Effector memory CD4-positive, alpha-beta T cell (primary cell): ENCODE data around the gene ADSS1.

Experiments used
- DNase-seq, 3 donors: peaks; one replicate each; pipeline ENCODE4 v3.0.0-alpha.2; 2020
- H3K27ac ChIP-seq: 2 replicates; pipeline ENCODE4 v1.7.0; 2013; ENCODE audit warnings: mild to moderate bottlenecking, low read length, moderate library complexity; ENCODE audit not compliant: insufficient read depth, poor library complexity, severe bottlenecking
- H3K27me3 ChIP-seq: replicated peaks from 2 replicates; pipeline ENCODE4 v1.7.0; 2013; ENCODE audit warnings: mild to moderate bottlenecking, low read length; ENCODE audit not compliant: insufficient read depth, control insufficient read depth, poor library complexity, severe bottlenecking
- H3K36me3 ChIP-seq: 2 replicates; pipeline ENCODE4 v1.7.0; 2013; ENCODE audit warnings: mild to moderate bottlenecking, low read length, moderate library complexity; ENCODE audit not compliant: control insufficient read depth, insufficient read depth
- H3K4me1 ChIP-seq: 2 replicates; pipeline ENCODE4 v1.7.0; 2013; ENCODE audit warnings: low read length, mild to moderate bottlenecking; ENCODE audit not compliant: control insufficient read depth, insufficient read depth, poor library complexity, severe bottlenecking
- H3K4me3 ChIP-seq: 2 replicates; pipeline ENCODE4 v1.7.0; 2013; ENCODE audit warnings: low read length, low read depth, mild to moderate bottlenecking; ENCODE audit not compliant: insufficient read depth, poor library complexity, severe bottlenecking
- H3K9me3 ChIP-seq: 2 replicates; pipeline ENCODE4 v1.7.0; 2013; ENCODE audit warnings: mild to moderate bottlenecking, low read length, moderate library complexity; ENCODE audit not compliant: control insufficient read depth

Gene ADSS1

DNA sequence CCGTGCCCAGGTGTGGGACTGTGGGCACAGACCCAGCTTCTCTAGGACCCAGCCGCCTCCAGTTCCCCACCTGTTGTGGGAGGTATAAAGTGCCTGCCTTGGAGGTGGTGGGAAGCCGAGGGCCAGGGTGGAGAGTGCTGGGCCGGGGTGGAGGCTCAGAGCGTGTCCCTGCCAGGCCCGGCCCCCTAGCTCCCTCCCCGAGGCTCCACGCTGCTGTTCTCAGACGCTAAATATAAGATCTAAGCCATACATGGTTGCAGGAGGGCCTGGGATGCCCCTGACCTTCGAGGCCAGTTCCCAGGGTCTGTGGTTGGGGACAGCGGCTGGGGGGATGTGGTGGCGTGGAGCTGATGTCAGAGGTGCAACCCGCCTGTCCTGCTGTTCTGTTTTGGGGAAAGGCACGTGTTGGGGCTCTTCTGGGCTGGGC lies 23.8 kb upstream of the ADSS1 start:
- H3K27me3 ChIP-seq: no peaks in the 10 kb centered on the region
- no peak overlapping the region for H3K4me3 ChIP-seq
- DNase-seq: no peak
- no peak overlapping the region for H3K27ac ChIP-seq
- H3K36me3 ChIP-seq: peaks cover 36% of the 10 kb centered on the region
- no peaks in the 10 kb centered on the region for H3K9me3 ChIP-seq
- H3K4me1 ChIP-seq: peaks cover 14% of the 10 kb centered on the region

- H3K4me1 ChIP-seq: peaks cover 8% of the 10 kb centered on the region
- no peak for DNase-seq
- H3K4me3 ChIP-seq: no peak overlapping the region
- H3K27me3 ChIP-seq: no peaks in the 10 kb centered on the region
- no peaks in the 10 kb centered on the region for H3K9me3 ChIP-seq
- H3K36me3 ChIP-seq: peaks cover 36% of the 10 kb centered on the region
- no peak overlapping the region for H3K27ac ChIP-seq
These were observed 23.2 kb upstream of the ADSS1 start for GRCh38 chr14:104700747-104701217.

- H3K27ac ChIP-seq: no peak overlapping the region
- no peak for DNase-seq
- peaks cover 36% of the 10 kb centered on the region for H3K36me3 ChIP-seq
- no peaks in the 10 kb centered on the region for H3K27me3 ChIP-seq
- no peak overlapping the region for H3K4me3 ChIP-seq
- H3K4me1 ChIP-seq: peaks cover 2% of the 10 kb centered on the region
- no peaks in the 10 kb centered on the region for H3K9me3 ChIP-seq
These were observed 22.5 kb upstream of the ADSS1 start for GRCh38 chr14:104701383-104702076.

- H3K36me3 ChIP-seq: peaks cover 36% of the 10 kb centered on the region
- no peaks in the 10 kb centered on the region for H3K9me3 ChIP-seq
- H3K27ac ChIP-seq: no peak overlapping the region
- no peak for DNase-seq
- no peak overlapping the region for H3K4me3 ChIP-seq
- no peaks in the 10 kb centered on the region for H3K27me3 ChIP-seq
- H3K4me1 ChIP-seq: no peaks in the 10 kb centered on the region
These were observed 21.9 kb upstream of the ADSS1 start for GRCh38 chr14:104702106-104702505.

GRCh38 chr14:104702673-104703072 lies 21.4 kb upstream of the ADSS1 start:
- H3K4me1 ChIP-seq: no peaks in the 10 kb centered on the region
- DNase-seq: no peak
- H3K27me3 ChIP-seq: no peaks in the 10 kb centered on the region
- no peak overlapping the region for H3K27ac ChIP-seq
- no peaks in the 10 kb centered on the region for H3K9me3 ChIP-seq
- H3K36me3 ChIP-seq: peaks cover 36% of the 10 kb centered on the region
- H3K4me3 ChIP-seq: no peak overlapping the region

GRCh38 chr14:104703269-104703668 lies 20.8 kb upstream of the ADSS1 start:
- H3K9me3 ChIP-seq: no peaks in the 10 kb centered on the region
- H3K27me3 ChIP-seq: no peaks in the 10 kb centered on the region
- H3K27ac ChIP-seq: no peak overlapping the region
- H3K36me3 ChIP-seq: peaks cover 36% of the 10 kb centered on the region
- no peak overlapping the region for H3K4me3 ChIP-seq
- H3K4me1 ChIP-seq: no peaks in the 10 kb centered on the region
- DNase-seq: no peak

DNA sequence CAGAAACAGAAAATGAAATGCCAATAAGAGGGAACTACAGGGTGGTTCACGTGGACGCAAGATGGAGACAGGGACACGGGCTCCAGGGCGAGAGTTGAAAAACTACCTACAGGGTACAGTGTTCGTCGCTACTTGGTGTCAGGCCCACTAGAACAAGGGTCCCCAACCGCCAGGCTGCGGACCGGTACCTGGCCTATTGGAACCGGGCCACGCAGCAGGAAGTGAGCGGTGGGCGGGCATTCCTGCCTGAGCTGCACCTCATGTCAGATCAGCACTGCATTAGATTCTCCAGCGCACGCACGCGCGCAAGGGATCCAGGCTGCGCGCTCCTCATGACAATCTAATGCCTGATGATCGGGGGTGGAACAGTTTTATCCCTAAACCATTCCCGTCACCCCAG lies 19.8 kb upstream of the ADSS1 start:
- no peak overlapping the region for H3K4me3 ChIP-seq
- H3K36me3 ChIP-seq: peaks cover 36% of the 10 kb centered on the region
- H3K27me3 ChIP-seq: no peaks in the 10 kb centered on the region
- peaks cover 3% of the 10 kb centered on the region for H3K4me1 ChIP-seq
- no peak overlapping the region for H3K27ac ChIP-seq
- H3K9me3 ChIP-seq: no peaks in the 10 kb centered on the region
- DNase-seq: no peak

GRCh38 chr14:104705340-104706047 lies 18.5 kb upstream of the ADSS1 start:
- peaks cover 39% of the 10 kb centered on the region for H3K36me3 ChIP-seq
- H3K9me3 ChIP-seq: no peaks in the 10 kb centered on the region
- peaks cover 3% of the 10 kb centered on the region for H3K4me1 ChIP-seq

GRCh38 chr14:104706733-104707607 lies 17.1 kb upstream of the ADSS1 start:
- Histone ChIP-seq H3K9me3 (no peaks in the 10 kb centered on the region), H3K27me3 (no peaks in the 10 kb centered on the region), H3K4me1 (peaks cover 3% of the 10 kb centered on the region), H3K27ac (no peak overlapping the region), H3K36me3 (peaks cover 44% of the 10 kb centered on the region), H3K4me3 (no peak overlapping the region)
- no peak for DNase-seq

More at GRCh38 chr14:104705340-104706047, 18.5 kb upstream of the ADSS1 start:
- no peak for DNase-seq
- Histone ChIP-seq H3K27me3 (no peaks in the 10 kb centered on the region), H3K4me3 (no peak overlapping the region), H3K27ac (no peak overlapping the region)
